SK-N-MC (cell line): ENCODE data around the gene BCR.
A peak's percentile ranks its signal among the peaks of the same experiment; 100 is the strongest.

Source experiments
- DNase-seq: peaks from one replicate; pipeline ENCODE4 v3.0.0-alpha.2; 2011; ENCODE audit warnings: low read depth, low spot score
- H3K27ac ChIP-seq: fragments of 200-600 bp; sonication (generic); 2 replicates; pipeline ENCODE4 v1.5.1; 2016; ENCODE audit warnings: mixed run types
- H3K36me3 ChIP-seq: fragments of 200-600 bp; sonication (generic); 2 replicates; pipeline ENCODE4 v1.6.1; 2017; ENCODE audit warnings: antibody characterized with exemption, low read length, mixed read lengths; ENCODE audit not compliant: insufficient read depth
- H3K4me3 ChIP-seq: fragments of 200-600 bp; sonication (generic); 2 replicates; pipeline ENCODE4 v1.5.1; 2016
- H3K9ac ChIP-seq: fragments of 200-600 bp; sonication (generic); 2 replicates; pipeline ENCODE4 v1.8.0; 2017; ENCODE audit warnings: mixed run types, mixed read lengths; ENCODE audit not compliant: insufficient read length
- H3K9me3 ChIP-seq: fragments of 200-600 bp; sonication (generic); 2 replicates; pipeline ENCODE4 v1.6.1; 2017; ENCODE audit warnings: low read depth, mild to moderate bottlenecking, antibody characterized with exemption, low read length, moderate library complexity, mixed read lengths
- EZH2 ChIP-seq: fragments of 200-600 bp; sonication (generic); IDR thresholded peaks from one replicate; pipeline ENCODE4 v1.6.1; 2017; ENCODE audit warnings: antibody characterized with exemption
- FOXP2 ChIP-seq: optimal IDR thresholded peaks from 2 replicates; pipeline ENCODE3; 2011; ENCODE audit warnings: mild to moderate bottlenecking, moderate library complexity; ENCODE audit not compliant: insufficient read depth; ENCODE audit errors: extremely low read length, control extremely low read depth
- POLR2AphosphoS5 ChIP-seq: IDR thresholded peaks from 2 replicates; pipeline ENCODE4 v1.6.1; 2012; ENCODE audit warnings: mild to moderate bottlenecking, low read depth, low read length, borderline replicate concordance

The BCR gene

GRCh38 chr22:23217171-23218052, 37.1 kb downstream of the BCR start:
- no peaks in the 10 kb centered on the region for H3K9me3 ChIP-seq
- H3K4me3 ChIP-seq = no peak overlapping the region
- no peak for TF ChIP-seq POLR2AphosphoS5
- no peak overlapping the region for H3K9ac ChIP-seq
- DNase-seq = no peak
- no peaks in the 10 kb centered on the region for H3K36me3 ChIP-seq
- H3K27ac ChIP-seq = no peak overlapping the region

- no peak overlapping the region for H3K27ac ChIP-seq
- no peak overlapping the region for H3K9ac ChIP-seq
Measured at GRCh38 chr22:23218053-23218866, 38.0 kb downstream of the BCR start.

GRCh38 chr22:23218867-23219251, 38.5 kb downstream of the BCR start:
- no peak overlapping the region for H3K4me3 ChIP-seq
- no peak overlapping the region for H3K27ac ChIP-seq
- H3K36me3 ChIP-seq = no peaks in the 10 kb centered on the region
- H3K9ac ChIP-seq = no peak overlapping the region
- H3K9me3 ChIP-seq = no peaks in the 10 kb centered on the region
- no peak for DNase-seq
- TF ChIP-seq FOXP2 (no peak), POLR2AphosphoS5 (no peak), EZH2 (no peak)

More at GRCh38 chr22:23218053-23218866, 38.0 kb downstream of the BCR start:
- no peak for DNase-seq
- TF ChIP-seq EZH2 = no peak
- no peaks in the 10 kb centered on the region for H3K36me3 ChIP-seq
- H3K4me3 ChIP-seq = no peak overlapping the region
- H3K9me3 ChIP-seq = no peaks in the 10 kb centered on the region

- TF ChIP-seq EZH2 = no peak
- TF ChIP-seq POLR2AphosphoS5 = no peak
- no peak for TF ChIP-seq FOXP2
- Histone ChIP-seq H3K9ac (no peak overlapping the region), H3K27ac (no peak overlapping the region), H3K9me3 (no peaks in the 10 kb centered on the region), H3K36me3 (no peaks in the 10 kb centered on the region), H3K4me3 (no peak overlapping the region)
- no peak for DNase-seq
Measured at GRCh38 chr22:23219317-23219716, 39.0 kb downstream of the BCR start.

- no peak for DNase-seq
- Histone ChIP-seq H3K4me3 (no peak overlapping the region), H3K27ac (peak overlapping the region; percentile 19; the same call in 1 of the 2 replicates), H3K9me3 (no peaks in the 10 kb centered on the region), H3K9ac (no peak overlapping the region), H3K36me3 (no peaks in the 10 kb centered on the region)
- TF ChIP-seq EZH2 = no peak
- TF ChIP-seq POLR2AphosphoS5 = no peak
- TF ChIP-seq FOXP2 = no peak
Measured at GRCh38 chr22:23219822-23220484, 39.6 kb downstream of the BCR start.

- H3K27ac ChIP-seq = no peak overlapping the region; the same call in 1 of the 2 replicates
- H3K36me3 ChIP-seq = no peaks in the 10 kb centered on the region
- no peak overlapping the region for H3K4me3 ChIP-seq
- DNase-seq = no peak
- H3K9ac ChIP-seq = no peak overlapping the region
- no peaks in the 10 kb centered on the region for H3K9me3 ChIP-seq
- TF ChIP-seq FOXP2 = no peak
- no peak for TF ChIP-seq POLR2AphosphoS5
- no peak for TF ChIP-seq EZH2
Measured at GRCh38 chr22:23220485-23221350, 40.4 kb downstream of the BCR start.

GRCh38 chr22:23221351-23221804, 41.1 kb downstream of the BCR start:
- TF ChIP-seq POLR2AphosphoS5 (no peak), EZH2 (no peak), FOXP2 (no peak)
- H3K36me3 ChIP-seq = no peaks in the 10 kb centered on the region
- no peak for DNase-seq
- H3K9me3 ChIP-seq = no peaks in the 10 kb centered on the region
- no peak overlapping the region for H3K9ac ChIP-seq
- no peak overlapping the region for H3K4me3 ChIP-seq
- H3K27ac ChIP-seq = no peak overlapping the region
